ENCODE data around the gene JAG1.

JAG1 gene

DNA sequence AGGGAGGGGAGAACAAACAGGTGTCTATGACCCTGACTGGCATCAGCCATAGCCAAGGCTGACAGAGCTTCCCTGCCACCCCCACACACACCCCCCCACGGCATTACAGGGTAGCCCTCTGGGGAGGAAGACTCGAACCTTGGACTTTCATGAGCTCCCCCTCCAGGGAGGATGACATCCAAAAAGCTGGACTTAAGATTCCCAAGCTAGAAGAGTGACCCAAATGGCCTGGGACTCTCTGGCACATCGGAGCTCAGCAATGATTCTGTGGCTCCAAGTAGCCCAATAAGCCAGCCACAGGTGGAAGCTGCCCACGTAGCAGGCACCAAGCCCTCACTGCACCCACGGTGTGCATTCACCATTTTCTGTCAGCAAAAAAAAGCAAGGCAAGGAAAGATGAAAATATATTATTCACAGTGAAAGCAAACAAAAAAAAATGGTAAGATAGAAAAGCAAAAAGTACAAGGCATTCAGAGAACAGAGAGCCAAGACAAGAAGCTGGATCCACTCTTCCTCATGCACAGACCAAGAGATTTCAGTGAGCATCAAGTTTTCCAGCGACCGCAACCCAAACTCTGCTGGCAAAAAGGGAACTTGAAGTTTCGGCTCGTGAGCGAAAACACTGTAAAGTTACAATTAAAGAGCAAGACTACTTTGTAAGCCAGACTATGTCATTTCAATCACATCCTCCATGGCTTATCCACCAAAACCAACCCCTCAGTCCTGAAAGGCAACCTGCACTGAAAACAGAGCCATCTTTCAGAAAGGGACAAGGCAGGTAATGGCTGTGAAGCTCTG, 10.9 kb downstream of the JAG1 start:
- Histone ChIP-seq H2BK120ac (ENCODE audit: low read depth, low read length) (no peak overlapping the region), H3K14ac (ENCODE audit: low read length) (no peak overlapping the region), H3K27me3 (ENCODE audit: control insufficient read depth in 3 of 3, insufficient read depth in 3 of 3, low read depth in 1 of 3, low read length in 3 of 3) (no peaks in the 10 kb centered on the region), H3K4me2 (ENCODE audit: insufficient read depth, low read length, poor library complexity, severe bottlenecking) (no peak overlapping the region), H3K36me3 (replicated peaks in 1 of 2; ENCODE audit: control insufficient read depth in 2 of 2, insufficient read depth in 2 of 2, low read length in 2 of 2) (peaks cover 64 to 88% of the 10 kb centered on the region in 2 donors), H3K79me1 (ENCODE audit: low read depth, low read length) (peaks cover 12% of the 10 kb centered on the region), H3K27ac (replicated peaks; ENCODE audit: low read length) (no peak overlapping the region), H2AFZ (ENCODE audit: low read length) (no peak overlapping the region), H2BK15ac (ENCODE audit: low read length) (no peak overlapping the region), H3K23ac (ENCODE audit: low read depth, low read length, poor library complexity) (no peak overlapping the region), H2AK5ac (ENCODE audit: low read depth, low read length) (no peak overlapping the region), H3K9ac (ENCODE audit: low read depth, low read length, poor library complexity) (no peak overlapping the region), H2BK12ac (ENCODE audit: low read length) (no peak overlapping the region), H3K9me3 (replicated peaks in 1 of 2; ENCODE audit: control insufficient read depth in 2 of 2, insufficient read depth in 1 of 2, low read depth in 1 of 2, low read length in 2 of 2) (peaks cover 0 to 2% of the 10 kb centered on the region in 2 donors), H3K4ac (ENCODE audit: low read length) (no peak overlapping the region), H2BK5ac (ENCODE audit: low read length) (no peak overlapping the region), H3K4me3 (ENCODE audit: low read length in 2 of 2) (no peak overlapping the region), H3K18ac (ENCODE audit: low read length) (no peak overlapping the region), H4K8ac (ENCODE audit: low read depth, low read length) (no peak overlapping the region), H4K91ac (ENCODE audit: low read depth, low read length, poor library complexity) (no peak overlapping the region), H3K4me1 (ENCODE audit: control insufficient read depth in 2 of 2, insufficient read depth in 1 of 2, low read depth in 1 of 2, low read length in 2 of 2) (peaks cover 27 to 44% of the 10 kb centered on the region in 2 donors)
- DNase-seq (ENCODE audit: low spot score), result no peak
- WGBS, 2 donors (ENCODE audit: extremely low coverage in 2 of 2, insufficient read length in 2 of 2, insufficient replicate concordance in 1 of 2), result no CpG with 5 or more reads among the region's 10 CpGs

DNA sequence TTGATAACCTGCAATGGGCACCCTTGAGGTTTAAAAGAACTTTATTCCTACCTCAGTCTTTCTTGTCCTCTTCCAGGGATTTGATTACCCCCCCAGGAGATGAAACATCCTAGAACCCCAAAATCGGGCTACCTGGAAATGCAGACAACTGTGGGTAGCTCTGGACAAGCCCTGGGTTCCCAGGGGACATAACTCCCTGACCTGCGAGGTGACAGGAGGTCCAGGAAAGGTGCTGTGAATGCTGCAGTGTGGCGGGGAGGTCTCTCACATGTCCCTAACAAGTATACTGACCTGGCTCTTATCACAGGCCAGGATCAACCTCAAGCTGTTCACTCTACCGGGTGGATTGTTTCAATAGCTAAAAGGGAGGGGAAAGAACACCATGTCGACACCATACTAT, 11.6 kb downstream of the JAG1 start:
- Histone ChIP-seq H3K4me3 (ENCODE audit: low read length in 2 of 2) (no peak overlapping the region), H3K4me2 (ENCODE audit: insufficient read depth, low read length, poor library complexity, severe bottlenecking) (no peak overlapping the region), H3K4ac (ENCODE audit: low read length) (no peak overlapping the region), H3K27ac (replicated peaks; ENCODE audit: low read length) (no peak overlapping the region), H2BK15ac (ENCODE audit: low read length) (no peak overlapping the region), H4K8ac (ENCODE audit: low read depth, low read length) (no peak overlapping the region), H3K23ac (ENCODE audit: low read depth, low read length, poor library complexity) (no peak overlapping the region), H2AFZ (ENCODE audit: low read length) (no peak overlapping the region), H2BK120ac (ENCODE audit: low read depth, low read length) (no peak overlapping the region), H3K9me3 (replicated peaks in 1 of 2; ENCODE audit: control insufficient read depth in 2 of 2, insufficient read depth in 1 of 2, low read depth in 1 of 2, low read length in 2 of 2) (peaks cover 0 to 5% of the 10 kb centered on the region in 2 donors), H3K79me1 (ENCODE audit: low read depth, low read length) (peaks cover 12% of the 10 kb centered on the region), H3K27me3 (ENCODE audit: control insufficient read depth in 3 of 3, insufficient read depth in 3 of 3, low read depth in 1 of 3, low read length in 3 of 3) (no peaks in the 10 kb centered on the region), H2BK12ac (ENCODE audit: low read length) (no peak overlapping the region), H3K18ac (ENCODE audit: low read length) (no peak overlapping the region), H3K14ac (ENCODE audit: low read length) (no peak overlapping the region), H3K36me3 (replicated peaks in 1 of 2; ENCODE audit: control insufficient read depth in 2 of 2, insufficient read depth in 2 of 2, low read length in 2 of 2) (peaks cover 67 to 95% of the 10 kb centered on the region in 2 donors), H2AK5ac (ENCODE audit: low read depth, low read length) (no peak overlapping the region), H3K4me1 (ENCODE audit: control insufficient read depth in 2 of 2, insufficient read depth in 1 of 2, low read depth in 1 of 2, low read length in 2 of 2) (peaks cover 24 to 45% of the 10 kb centered on the region in 2 donors), H2BK5ac (ENCODE audit: low read length) (no peak overlapping the region), H4K91ac (ENCODE audit: low read depth, low read length, poor library complexity) (no peak overlapping the region), H3K9ac (ENCODE audit: low read depth, low read length, poor library complexity) (no peak overlapping the region)
- DNase-seq (ENCODE audit: low spot score), result no peak
- no CpG with 5 or more reads among the region's 5 CpGs for WGBS, 2 donors (ENCODE audit: extremely low coverage in 2 of 2, insufficient read length in 2 of 2, insufficient replicate concordance in 1 of 2)

DNA sequence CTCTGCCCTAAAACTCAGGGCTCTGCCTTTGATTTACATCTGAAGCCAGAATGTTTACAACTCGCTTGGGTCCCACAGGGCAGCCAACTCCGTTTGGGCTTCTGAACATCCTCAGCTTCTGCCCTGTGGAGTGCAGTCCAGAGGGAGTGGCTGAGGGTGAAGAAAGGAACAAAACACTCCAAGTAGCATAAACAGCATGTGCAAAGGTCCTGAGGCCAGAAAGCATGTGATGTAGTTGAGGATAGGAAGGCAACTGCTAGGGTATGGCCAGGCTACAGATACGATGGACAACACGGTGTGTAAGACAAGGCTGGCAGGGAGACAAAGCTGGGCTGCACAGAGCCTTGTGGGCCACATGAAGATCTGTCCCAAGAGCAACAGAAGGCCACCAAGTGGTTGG, 12.5 kb downstream of the JAG1 start:
- Histone ChIP-seq H2AK5ac (ENCODE audit: low read depth, low read length) (no peak overlapping the region), H3K4me1 (ENCODE audit: control insufficient read depth in 2 of 2, insufficient read depth in 1 of 2, low read depth in 1 of 2, low read length in 2 of 2) (peaks cover 20 to 38% of the 10 kb centered on the region in 2 donors), H3K23ac (ENCODE audit: low read depth, low read length, poor library complexity) (no peak overlapping the region), H3K14ac (ENCODE audit: low read length) (no peak overlapping the region), H3K9ac (ENCODE audit: low read depth, low read length, poor library complexity) (no peak overlapping the region), H3K79me1 (ENCODE audit: low read depth, low read length) (peaks cover 10% of the 10 kb centered on the region), H3K18ac (ENCODE audit: low read length) (no peak overlapping the region), H3K36me3 (replicated peaks in 1 of 2; ENCODE audit: control insufficient read depth in 2 of 2, insufficient read depth in 2 of 2, low read length in 2 of 2) (peaks cover 62 to 100% of the 10 kb centered on the region in 2 donors), H3K4me3 (ENCODE audit: low read length in 2 of 2) (no peak overlapping the region), H2BK15ac (ENCODE audit: low read length) (no peak overlapping the region), H4K8ac (ENCODE audit: low read depth, low read length) (no peak overlapping the region), H4K91ac (ENCODE audit: low read depth, low read length, poor library complexity) (no peak overlapping the region), H3K4ac (ENCODE audit: low read length) (no peak overlapping the region), H3K27me3 (ENCODE audit: control insufficient read depth in 3 of 3, insufficient read depth in 3 of 3, low read depth in 1 of 3, low read length in 3 of 3) (no peaks in the 10 kb centered on the region), H3K9me3 (replicated peaks in 1 of 2; ENCODE audit: control insufficient read depth in 2 of 2, insufficient read depth in 1 of 2, low read depth in 1 of 2, low read length in 2 of 2) (peaks cover 0 to 5% of the 10 kb centered on the region in 2 donors), H2BK12ac (ENCODE audit: low read length) (no peak overlapping the region), H3K4me2 (ENCODE audit: insufficient read depth, low read length, poor library complexity, severe bottlenecking) (no peak overlapping the region), H2BK120ac (ENCODE audit: low read depth, low read length) (no peak overlapping the region), H3K27ac (replicated peaks; ENCODE audit: low read length) (no peak overlapping the region), H2AFZ (ENCODE audit: low read length) (no peak overlapping the region), H2BK5ac (ENCODE audit: low read length) (no peak overlapping the region)
- no peak for DNase-seq (ENCODE audit: low spot score)
- WGBS, 2 donors (ENCODE audit: extremely low coverage in 2 of 2, insufficient read length in 2 of 2, insufficient replicate concordance in 1 of 2), result no CpG with 5 or more reads among the region's 4 CpGs

DNA sequence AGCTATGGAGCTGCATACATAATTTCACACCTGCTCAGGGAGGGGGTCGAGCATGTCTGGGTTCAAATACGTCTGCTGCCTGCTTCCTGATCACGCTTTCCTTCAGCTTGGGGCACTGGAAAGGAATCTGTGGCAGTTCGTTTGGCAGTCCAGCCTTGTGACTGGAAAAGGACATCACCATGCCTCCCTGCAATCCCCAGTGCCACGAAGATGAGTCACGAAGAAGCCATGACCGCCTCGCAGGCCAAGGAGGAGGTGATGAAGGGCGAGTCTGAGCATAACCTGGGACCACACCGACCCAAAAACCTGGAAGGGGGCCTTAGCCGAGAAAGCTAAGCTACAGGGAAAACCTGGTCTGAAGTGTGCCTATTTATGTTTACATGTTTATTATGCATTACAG, 13.1 kb downstream of the JAG1 start:
- Histone ChIP-seq H3K4me3 (ENCODE audit: low read length in 2 of 2) (no peak overlapping the region), H3K4me2 (ENCODE audit: insufficient read depth, low read length, poor library complexity, severe bottlenecking) (no peak overlapping the region), H2BK5ac (ENCODE audit: low read length) (no peak overlapping the region), H3K14ac (ENCODE audit: low read length) (no peak overlapping the region), H3K18ac (ENCODE audit: low read length) (no peak overlapping the region), H2BK15ac (ENCODE audit: low read length) (no peak overlapping the region), H2BK12ac (ENCODE audit: low read length) (no peak overlapping the region), H3K4me1 (ENCODE audit: control insufficient read depth in 2 of 2, insufficient read depth in 1 of 2, low read depth in 1 of 2, low read length in 2 of 2) (peaks cover 20 to 35% of the 10 kb centered on the region in 2 donors), H3K36me3 (replicated peaks in 1 of 2; ENCODE audit: control insufficient read depth in 2 of 2, insufficient read depth in 2 of 2, low read length in 2 of 2) (peaks cover 58 to 100% of the 10 kb centered on the region in 2 donors), H3K79me1 (ENCODE audit: low read depth, low read length) (peaks cover 10% of the 10 kb centered on the region), H3K23ac (ENCODE audit: low read depth, low read length, poor library complexity) (no peak overlapping the region), H3K9ac (ENCODE audit: low read depth, low read length, poor library complexity) (no peak overlapping the region), H2AFZ (ENCODE audit: low read length) (no peak overlapping the region), H3K9me3 (replicated peaks in 1 of 2; ENCODE audit: control insufficient read depth in 2 of 2, insufficient read depth in 1 of 2, low read depth in 1 of 2, low read length in 2 of 2) (peaks cover 0 to 5% of the 10 kb centered on the region in 2 donors), H3K27me3 (ENCODE audit: control insufficient read depth in 3 of 3, insufficient read depth in 3 of 3, low read depth in 1 of 3, low read length in 3 of 3) (no peaks in the 10 kb centered on the region), H4K8ac (ENCODE audit: low read depth, low read length) (no peak overlapping the region), H3K4ac (ENCODE audit: low read length) (no peak overlapping the region), H3K27ac (replicated peaks; ENCODE audit: low read length) (no peak overlapping the region), H2AK5ac (ENCODE audit: low read depth, low read length) (no peak overlapping the region), H4K91ac (ENCODE audit: low read depth, low read length, poor library complexity) (no peak overlapping the region), H2BK120ac (ENCODE audit: low read depth, low read length) (no peak overlapping the region)
- no peak for DNase-seq (ENCODE audit: low spot score)
- WGBS, 2 donors (ENCODE audit: extremely low coverage in 2 of 2, insufficient read length in 2 of 2, insufficient replicate concordance in 1 of 2), result no CpG with 5 or more reads among the region's 11 CpGs

Data from neuronal stem cell (in vitro differentiated cells).